GM19099 (cell line): Measurements from ENCODE around the gene APBB2.

Experiments used
- POLR2A ChIP-seq: IDR thresholded peaks from 3 replicates; pipeline ENCODE4 v1.6.1; 2011; ENCODE audit warnings: low read depth; ENCODE audit not compliant: insufficient read length; ENCODE audit errors: extremely low read depth

The APBB2 gene

GRCh38 chr4:40938337-40938736, 276.0 kb downstream of the APBB2 start:
- TF ChIP-seq POLR2A = no peak

DNA sequence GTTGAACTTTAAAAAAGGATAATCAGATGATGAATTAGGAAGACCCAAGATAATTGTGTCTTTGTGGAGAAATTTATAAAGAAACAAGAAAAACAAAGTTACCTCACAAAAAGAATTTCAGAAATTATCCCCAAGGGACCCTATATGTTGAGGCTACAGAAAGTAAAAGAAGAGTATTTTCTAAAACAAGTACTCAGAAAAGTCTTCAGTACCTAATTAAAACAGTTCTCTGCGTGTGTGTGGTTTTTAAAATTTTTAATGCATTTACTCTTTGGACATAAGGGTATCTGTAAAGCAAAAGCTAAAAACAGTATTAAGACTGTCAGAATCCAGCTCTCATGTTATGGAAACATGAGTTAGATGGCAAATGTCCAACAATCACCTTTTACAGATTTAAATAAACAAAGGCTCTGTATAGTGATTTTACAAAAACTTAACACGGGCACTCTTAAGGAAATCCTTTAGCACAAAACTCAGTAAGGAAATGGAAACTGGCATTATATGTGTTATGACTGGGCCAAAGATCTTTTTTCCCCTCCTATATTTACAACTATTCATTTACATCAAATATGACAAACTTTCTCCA, 277.1 kb downstream of the APBB2 start:
- TF ChIP-seq POLR2A = no peak

DNA sequence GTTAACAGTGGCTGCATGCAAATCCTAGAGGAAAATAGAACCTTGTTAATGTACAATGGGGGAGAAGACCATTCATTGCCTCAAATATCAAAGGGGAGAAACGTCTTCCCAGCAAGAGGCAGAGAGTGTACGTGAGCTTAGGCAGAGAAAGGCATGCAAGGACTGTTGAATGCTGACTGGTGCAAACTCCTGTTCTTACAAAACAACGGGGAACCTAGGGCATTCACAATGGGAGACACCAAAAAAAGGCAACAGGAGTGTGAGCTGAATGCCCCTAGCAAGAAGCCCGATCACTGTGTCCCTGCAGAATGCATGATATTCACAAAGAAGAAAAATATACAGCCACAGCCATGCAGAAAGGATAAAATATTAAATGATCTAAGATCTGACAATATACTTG, 279.7 kb downstream of the APBB2 start:
- no peak for TF ChIP-seq POLR2A

- TF ChIP-seq POLR2A = no peak
Measured at GRCh38 chr4:40933272-40934053, 280.9 kb downstream of the APBB2 start.

DNA sequence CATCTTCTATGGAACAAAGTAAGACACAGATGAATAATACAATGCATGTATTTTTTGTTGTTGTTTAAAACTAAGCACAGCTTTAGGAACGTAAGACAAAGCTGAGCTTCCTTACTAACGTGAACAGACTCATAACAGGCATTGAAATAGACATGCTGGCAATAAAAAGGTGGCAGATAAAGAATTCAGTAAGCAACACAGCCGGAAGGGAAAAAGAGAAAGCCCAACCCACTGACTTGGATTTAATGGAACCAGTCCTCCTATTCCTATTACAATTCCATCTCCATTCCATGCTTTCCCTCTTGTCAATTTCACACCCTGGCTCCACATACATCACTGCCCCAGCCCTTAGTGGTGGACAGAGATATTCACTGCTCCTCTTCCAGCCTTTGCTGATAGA, 282.5 kb downstream of the APBB2 start:
- TF ChIP-seq POLR2A = no peak

- TF ChIP-seq POLR2A = no peak
Measured at GRCh38 chr4:40931238-40931637, 283.1 kb downstream of the APBB2 start.

DNA sequence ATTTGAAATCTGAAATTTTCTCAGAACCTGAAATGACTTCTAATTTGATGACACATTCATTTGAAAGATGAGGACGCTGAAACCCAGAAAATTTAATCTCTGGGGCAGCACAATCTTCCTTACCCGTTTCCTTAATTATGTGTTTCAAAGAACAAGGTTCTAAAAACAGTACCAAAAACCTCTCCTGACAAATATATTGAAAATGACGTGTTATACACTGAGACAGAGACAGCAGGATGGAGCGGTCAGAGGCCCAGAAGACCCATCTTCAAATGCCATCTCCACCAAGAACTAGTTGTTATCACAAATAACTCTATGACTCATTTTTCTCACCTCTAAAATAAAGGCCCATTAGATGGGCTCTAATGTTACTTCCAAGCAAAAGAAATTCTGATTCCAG, 287.3 kb downstream of the APBB2 start:
- TF ChIP-seq POLR2A = no peak

- no peak for TF ChIP-seq POLR2A
Measured at GRCh38 chr4:40924793-40925117, 289.6 kb downstream of the APBB2 start.

GRCh38 chr4:40924096-40924792, 290.1 kb downstream of the APBB2 start:
- TF ChIP-seq POLR2A = no peak

GRCh38 chr4:40923316-40924095, 290.8 kb downstream of the APBB2 start:
- no peak for TF ChIP-seq POLR2A

DNA sequence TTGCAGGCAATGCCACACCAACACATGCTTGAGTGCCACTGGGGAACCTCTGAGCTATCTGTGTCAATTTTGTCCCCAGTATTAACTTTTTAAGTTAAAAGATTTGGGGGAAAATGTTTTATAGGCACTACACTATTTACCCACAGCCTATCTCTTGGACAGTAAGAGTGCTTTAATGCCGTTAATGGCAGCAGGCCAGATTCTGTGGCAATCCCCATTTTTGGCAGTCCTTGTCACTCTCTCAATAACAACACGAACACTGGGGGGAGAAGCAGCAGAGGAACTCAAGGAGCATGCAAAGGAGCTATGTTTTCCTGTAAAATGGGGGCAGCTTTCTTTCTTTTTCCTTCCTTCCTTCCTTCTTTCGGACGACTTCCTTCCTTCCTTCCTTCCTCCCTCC, 296.0 kb downstream of the APBB2 start:
- TF ChIP-seq POLR2A = no peak

GRCh38 chr4:40916880-40917279, 297.5 kb downstream of the APBB2 start:
- no peak for TF ChIP-seq POLR2A

- TF ChIP-seq POLR2A = no peak
Measured at GRCh38 chr4:40916218-40916555, 298.2 kb downstream of the APBB2 start.

DNA sequence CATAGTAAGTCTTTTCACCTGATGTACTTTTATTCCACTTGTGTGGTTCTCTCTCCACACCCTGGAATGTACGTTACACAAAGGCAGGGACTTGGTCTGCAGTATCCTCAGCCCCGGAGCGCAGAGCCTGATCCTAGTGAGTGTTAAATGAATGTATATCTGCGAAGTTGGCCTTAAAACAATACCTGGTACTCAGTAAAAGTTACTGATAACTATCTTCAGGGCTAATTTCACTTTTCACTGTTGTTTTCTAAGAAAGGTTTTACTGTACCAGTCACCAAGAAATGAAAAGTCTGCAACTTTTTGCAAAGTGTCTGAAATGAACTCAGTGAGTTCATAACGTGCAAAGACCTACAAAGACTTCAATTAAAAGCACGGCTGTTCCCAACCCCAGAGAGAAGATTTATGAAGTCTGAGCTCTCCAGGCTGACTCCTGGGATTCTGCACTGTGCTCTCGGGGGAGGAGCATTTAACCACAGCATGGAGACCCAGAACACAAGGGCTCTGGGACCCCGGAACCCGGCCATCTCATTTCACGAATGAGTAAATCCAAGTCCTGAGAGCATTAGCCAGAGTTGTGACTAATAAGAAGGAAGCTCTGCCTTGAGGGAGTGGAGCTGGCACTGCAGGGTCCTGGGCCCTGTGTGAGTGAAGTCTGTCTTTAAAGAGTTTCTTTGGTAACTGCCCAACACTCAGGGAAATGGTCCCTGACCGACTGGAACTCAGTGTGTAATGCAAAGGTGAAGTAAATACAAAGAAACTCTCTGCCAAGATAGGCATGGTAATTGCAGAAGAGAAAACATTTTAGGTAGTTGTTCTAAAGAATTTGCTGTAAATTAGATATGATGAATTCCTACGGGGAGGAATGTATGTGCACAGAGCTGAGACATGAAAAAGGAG, 298.8 kb downstream of the APBB2 start:
- TF ChIP-seq POLR2A = no peak
